ENCODE results near the gene LGALS4. TPM values are rescaled to one million over a fixed set of nuclear protein-coding genes. Genes with fewer than 3 reads are reported as not detected.
"Not testable (repeated sequence)": the region's sequence is repeated elsewhere in the genome, so short reads cannot be mapped to it uniquely, and the experiment has no call there.

LGALS4 gene
- total RNA-seq, 2 donors from 2014 or later, result 1.6 to 1.7 TPM

GRCh38 chr19:38806371-38806770 is 6.4 kb downstream of the LGALS4 start:
- Mint-ChIP-seq H3K27ac (no peak overlapping the region), H3K4me3 (no peak overlapping the region), H3K27me3 (no peaks in the 10 kb centered on the region), H3K36me3 (no peaks in the 10 kb centered on the region), H3K9me3 (no peaks in the 10 kb centered on the region), H3K4me1 (ENCODE audit: low read depth in 2 of 2) (peaks cover 4 to 6% of the 10 kb centered on the region in 2 donors)
- ATAC-seq (no peak), DNase-seq (ENCODE audit: low spot score) (no peak)

GRCh38 chr19:38805180-38805579 is 7.6 kb downstream of the LGALS4 start:
- Mint-ChIP-seq H3K27ac (peak overlapping the region; percentile 9 to 27), H3K4me1 (ENCODE audit: low read depth in 2 of 2) (peaks cover 4 to 6% of the 10 kb centered on the region in 2 donors), H3K36me3 (no peaks in the 10 kb centered on the region), H3K9me3 (no peaks in the 10 kb centered on the region), H3K4me3 (peak overlapping the region; percentile 19), H3K27me3 (no peaks in the 10 kb centered on the region)
- DNase-seq (ENCODE audit: low spot score), result no peak
- ATAC-seq, result no peak

- H3K27me3 Mint-ChIP-seq, result no peaks in the 10 kb centered on the region
- ATAC-seq, result no peak
- H3K4me3 Mint-ChIP-seq, result no peak overlapping the region
- no peak overlapping the region for H3K27ac Mint-ChIP-seq
- peaks cover 4 to 6% of the 10 kb centered on the region in 2 donors for H3K4me1 Mint-ChIP-seq (ENCODE audit: low read depth in 2 of 2)
- no peak for DNase-seq (ENCODE audit: low spot score)
- H3K36me3 Mint-ChIP-seq, result no peaks in the 10 kb centered on the region
- H3K9me3 Mint-ChIP-seq, result no peaks in the 10 kb centered on the region
Measured at GRCh38 chr19:38803543-38803942, 9.2 kb downstream of the LGALS4 start.

- DNase-seq (ENCODE audit: low spot score) (no peak), ATAC-seq (no peak)
- Mint-ChIP-seq H3K4me1 (ENCODE audit: low read depth in 2 of 2) (peaks cover 4 to 6% of the 10 kb centered on the region in 2 donors), H3K36me3 (no peaks in the 10 kb centered on the region), H3K9me3 (no peaks in the 10 kb centered on the region), H3K27ac (no peak overlapping the region), H3K4me3 (no peak overlapping the region), H3K27me3 (no peaks in the 10 kb centered on the region)
Measured at GRCh38 chr19:38801359-38802095, 11.2 kb downstream of the LGALS4 start.

- Mint-ChIP-seq H3K9me3 (no peaks in the 10 kb centered on the region), H3K4me1 (ENCODE audit: low read depth in 2 of 2) (peaks cover 4 to 6% of the 10 kb centered on the region in 2 donors), H3K27ac (no peak overlapping the region), H3K4me3 (no peak overlapping the region), H3K36me3 (no peaks in the 10 kb centered on the region), H3K27me3 (no peaks in the 10 kb centered on the region)
- DNase-seq (ENCODE audit: low spot score) (no peak), ATAC-seq (no peak)
Measured at GRCh38 chr19:38800577-38801347, 12.0 kb downstream of the LGALS4 start.

- Mint-ChIP-seq H3K9me3 (no peaks in the 10 kb centered on the region), H3K4me3 (no peak overlapping the region), H3K27ac (no peak overlapping the region), H3K4me1 (ENCODE audit: low read depth in 2 of 2) (peaks cover 0 to under 1% of the 10 kb centered on the region in 2 donors), H3K27me3 (no peaks in the 10 kb centered on the region), H3K36me3 (no peaks in the 10 kb centered on the region)
- no peak for DNase-seq (ENCODE audit: low spot score)
- no peak for ATAC-seq
Measured at GRCh38 chr19:38799104-38799503, 13.6 kb downstream of the LGALS4 start.

- H3K36me3 Mint-ChIP-seq; H3K9me3 Mint-ChIP-seq; H3K27ac Mint-ChIP-seq; H3K4me3 Mint-ChIP-seq; DNase-seq (ENCODE audit: low spot score); H3K27me3 Mint-ChIP-seq; H3K4me1 Mint-ChIP-seq (ENCODE audit: low read depth in 2 of 2); ATAC-seq: not testable (repeated sequence)
Measured at GRCh38 chr19:38797781-38798180, 15.0 kb downstream of the LGALS4 start.

- Mint-ChIP-seq H3K36me3 (no peaks in the 10 kb centered on the region), H3K4me3 (no peak overlapping the region), H3K9me3 (no peaks in the 10 kb centered on the region), H3K27ac (no peak overlapping the region), H3K27me3 (no peaks in the 10 kb centered on the region), H3K4me1 (ENCODE audit: low read depth in 2 of 2) (peaks cover 0 to 2% of the 10 kb centered on the region in 2 donors)
- ATAC-seq, result no peak
- DNase-seq (ENCODE audit: low spot score), result no peak
Measured at GRCh38 chr19:38796154-38796553, 16.6 kb downstream of the LGALS4 start.

- no peaks in the 10 kb centered on the region for H3K36me3 Mint-ChIP-seq
- ATAC-seq, result no peak
- no peak for DNase-seq (ENCODE audit: low spot score)
- peaks cover 0 to 2% of the 10 kb centered on the region in 2 donors for H3K4me1 Mint-ChIP-seq (ENCODE audit: low read depth in 2 of 2)
- no peak overlapping the region for H3K4me3 Mint-ChIP-seq
- H3K9me3 Mint-ChIP-seq, result no peaks in the 10 kb centered on the region
- H3K27ac Mint-ChIP-seq, result no peak overlapping the region
- H3K27me3 Mint-ChIP-seq, result no peaks in the 10 kb centered on the region
Measured at GRCh38 chr19:38795549-38795948, 17.2 kb downstream of the LGALS4 start.

- no peaks in the 10 kb centered on the region for H3K36me3 Mint-ChIP-seq
- ATAC-seq (no peak), DNase-seq (ENCODE audit: low spot score) (no peak)
- H3K27me3 Mint-ChIP-seq, result no peaks in the 10 kb centered on the region
- H3K4me3 Mint-ChIP-seq, result no peak overlapping the region
- peaks cover 0 to 2% of the 10 kb centered on the region in 2 donors for H3K4me1 Mint-ChIP-seq (ENCODE audit: low read depth in 2 of 2)
- no peaks in the 10 kb centered on the region for H3K9me3 Mint-ChIP-seq
- H3K27ac Mint-ChIP-seq, result no peak overlapping the region
Measured at GRCh38 chr19:38793671-38794070, 19.1 kb downstream of the LGALS4 start.

GRCh38 chr19:38793177-38793576 is 19.6 kb downstream of the LGALS4 start:
- H3K4me1 Mint-ChIP-seq (ENCODE audit: low read depth in 2 of 2), result peaks cover 0 to 2% of the 10 kb centered on the region in 2 donors
- no peaks in the 10 kb centered on the region for H3K36me3 Mint-ChIP-seq
- ATAC-seq (no peak), DNase-seq (ENCODE audit: low spot score) (no peak)
- no peaks in the 10 kb centered on the region for H3K9me3 Mint-ChIP-seq
- H3K27me3 Mint-ChIP-seq, result no peaks in the 10 kb centered on the region
- peak overlapping the region in 1 of 2 donors; percentile 36 for H3K27ac Mint-ChIP-seq
- peak overlapping the region; percentile 34 for H3K4me3 Mint-ChIP-seq

GRCh38 chr19:38792250-38793111 is 20.3 kb downstream of the LGALS4 start:
- Mint-ChIP-seq H3K4me1 (ENCODE audit: low read depth in 2 of 2) (peaks cover 0 to 2% of the 10 kb centered on the region in 2 donors), H3K36me3 (no peaks in the 10 kb centered on the region), H3K27ac (peak overlapping the region in 1 of 2 donors; percentile 36), H3K9me3 (no peaks in the 10 kb centered on the region), H3K4me3 (peak overlapping the region; percentile 34), H3K27me3 (no peaks in the 10 kb centered on the region)
- ATAC-seq (peak; percentile 46 to 61), DNase-seq (ENCODE audit: low spot score) (peak; percentile 71)

- H3K9me3 Mint-ChIP-seq; H3K27me3 Mint-ChIP-seq; H3K27ac Mint-ChIP-seq; DNase-seq (ENCODE audit: low spot score); H3K4me1 Mint-ChIP-seq (ENCODE audit: low read depth in 2 of 2); H3K36me3 Mint-ChIP-seq; H3K4me3 Mint-ChIP-seq: not testable (repeated sequence)
- ATAC-seq, result peak; percentile 94
Measured at GRCh38 chr19:38791451-38792064, 21.2 kb downstream of the LGALS4 start.
